Epithelial cell of esophagus (primary cell): ENCODE results near the gene ACCSL.

Experiments used
- DNase-seq: peaks from one replicate; pipeline ENCODE4 v3.0.0; 2010; ENCODE audit warnings: low read depth
- H3K4me3 ChIP-seq: 2 replicates; pipeline ENCODE4 v1.5.1; 2011; ENCODE audit warnings: mild to moderate bottlenecking, low read length, control low read depth
- TF ChIP-seq, protein P1 (sequence below): IDR thresholded peaks from 2 replicates; pipeline ENCODE4 v1.5.1; 2011; ENCODE audit warnings: low read depth, mild to moderate bottlenecking, low read length, control low read depth, inconsistent platforms; ENCODE audit not compliant: insufficient read depth; ENCODE audit errors: missing control alignments

ACCSL gene

DNA sequence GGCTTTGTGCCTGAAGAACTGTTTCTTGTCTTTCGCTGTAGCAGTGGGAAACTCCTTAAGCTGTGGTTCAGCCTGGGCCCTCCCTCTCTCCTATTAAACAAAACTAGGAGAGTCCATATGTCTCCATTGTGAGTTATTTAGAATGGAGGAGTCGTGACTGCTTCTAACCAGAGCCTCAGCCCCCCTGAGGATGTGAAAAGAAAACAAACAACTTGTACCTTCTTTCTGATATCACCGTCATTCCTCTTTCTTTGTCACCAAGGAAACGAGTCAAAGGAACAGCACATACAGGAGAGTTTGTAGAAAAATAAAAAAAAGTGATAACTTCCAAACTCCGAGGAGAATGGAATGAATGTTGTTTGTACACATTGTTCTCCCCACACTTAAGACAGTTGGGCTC is 36.1 kb downstream of the ACCSL start:
- TF ChIP-seq, protein P1, sequence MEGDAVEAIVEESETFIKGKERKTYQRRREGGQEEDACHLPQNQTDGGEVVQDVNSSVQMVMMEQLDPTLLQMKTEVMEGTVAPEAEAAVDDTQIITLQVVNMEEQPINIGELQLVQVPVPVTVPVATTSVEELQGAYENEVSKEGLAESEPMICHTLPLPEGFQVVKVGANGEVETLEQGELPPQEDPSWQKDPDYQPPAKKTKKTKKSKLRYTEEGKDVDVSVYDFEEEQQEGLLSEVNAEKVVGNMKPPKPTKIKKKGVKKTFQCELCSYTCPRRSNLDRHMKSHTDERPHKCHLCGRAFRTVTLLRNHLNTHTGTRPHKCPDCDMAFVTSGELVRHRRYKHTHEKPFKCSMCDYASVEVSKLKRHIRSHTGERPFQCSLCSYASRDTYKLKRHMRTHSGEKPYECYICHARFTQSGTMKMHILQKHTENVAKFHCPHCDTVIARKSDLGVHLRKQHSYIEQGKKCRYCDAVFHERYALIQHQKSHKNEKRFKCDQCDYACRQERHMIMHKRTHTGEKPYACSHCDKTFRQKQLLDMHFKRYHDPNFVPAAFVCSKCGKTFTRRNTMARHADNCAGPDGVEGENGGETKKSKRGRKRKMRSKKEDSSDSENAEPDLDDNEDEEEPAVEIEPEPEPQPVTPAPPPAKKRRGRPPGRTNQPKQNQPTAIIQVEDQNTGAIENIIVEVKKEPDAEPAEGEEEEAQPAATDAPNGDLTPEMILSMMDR = no peak
- no peak overlapping the region for H3K4me3 ChIP-seq
- no peak for DNase-seq

DNA sequence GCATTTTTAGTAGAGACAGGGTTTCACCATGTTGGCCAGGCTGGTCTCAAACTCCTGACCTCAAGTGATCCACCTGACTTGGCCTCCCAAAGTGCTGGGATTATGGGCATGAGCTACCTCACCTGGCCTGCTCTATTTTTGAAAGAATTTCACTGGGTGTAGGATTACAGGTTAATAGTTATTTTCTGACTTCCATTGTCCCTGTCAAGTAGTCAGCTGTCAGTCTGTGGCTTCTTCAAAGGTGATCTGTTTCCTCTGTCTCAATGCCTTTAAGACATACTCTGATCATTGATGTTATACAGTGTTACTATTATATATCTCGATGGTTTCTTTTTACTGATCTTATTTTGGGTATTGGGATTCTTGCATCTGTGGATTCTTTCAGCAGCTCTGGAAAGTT is 37.5 kb downstream of the ACCSL start:
- H3K4me3 ChIP-seq = no peak overlapping the region
- DNase-seq = no peak
- TF ChIP-seq, protein P1 = no peak

DNA sequence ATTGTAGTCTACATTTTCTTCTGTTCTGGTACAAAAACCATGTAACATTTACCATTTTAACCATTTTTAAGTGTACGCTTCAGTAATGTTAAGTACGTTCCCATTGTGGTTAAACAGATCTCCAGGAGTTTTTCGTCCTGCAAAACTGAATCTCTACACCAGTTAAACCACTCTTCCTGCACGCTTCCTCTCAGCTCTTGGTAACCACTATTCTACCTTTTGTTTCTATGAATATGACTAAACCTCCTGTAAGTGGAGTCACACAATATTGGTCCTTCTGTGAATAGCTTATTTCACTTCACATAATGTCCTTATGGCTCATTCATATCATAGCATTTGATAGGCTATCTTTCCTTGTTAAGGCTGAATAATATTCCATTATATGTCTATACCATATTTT is 40.6 kb downstream of the ACCSL start:
- TF ChIP-seq, protein P1 = no peak
- no peak for DNase-seq
- no peak overlapping the region for H3K4me3 ChIP-seq

DNA sequence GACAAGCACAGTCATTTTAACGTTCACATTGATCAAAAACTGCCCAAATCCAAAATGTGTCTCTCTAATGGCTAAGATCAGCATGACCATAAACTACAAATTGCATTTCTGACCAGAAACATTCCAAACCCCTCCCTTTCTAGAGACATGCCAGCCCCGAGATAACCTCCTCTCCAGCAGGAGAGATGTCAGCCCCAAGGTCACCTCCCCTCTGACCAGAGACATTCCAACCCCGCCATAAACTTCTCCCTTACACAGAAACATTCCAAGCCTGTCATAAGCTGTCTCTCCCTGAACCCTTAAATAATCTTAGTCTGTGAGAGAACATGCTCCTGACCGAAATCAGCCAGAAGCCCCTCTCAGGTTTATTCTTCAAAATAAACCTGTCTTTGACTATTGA is 41.1 kb downstream of the ACCSL start:
- TF ChIP-seq, protein P1 = no peak
- H3K4me3 ChIP-seq = no peak overlapping the region
- no peak for DNase-seq

DNA sequence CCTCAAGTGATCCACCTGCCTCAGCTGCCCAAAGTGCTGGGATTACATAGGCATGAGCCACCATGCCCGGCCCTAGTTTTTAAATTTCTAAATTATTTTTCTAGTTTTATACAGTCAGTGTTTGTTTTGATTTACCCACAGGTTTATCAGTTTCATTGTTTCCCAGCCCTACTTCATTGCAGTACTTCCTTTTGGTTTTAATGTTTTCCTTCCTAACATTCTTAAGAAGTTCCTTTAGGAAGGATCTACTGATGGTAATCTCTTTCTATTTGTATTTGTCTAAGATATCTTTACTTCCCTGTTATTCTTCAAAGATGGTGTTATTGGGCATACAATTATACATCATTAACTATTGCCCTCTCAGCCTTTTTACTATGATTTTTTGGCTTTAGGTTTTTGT is 42.8 kb downstream of the ACCSL start:
- TF ChIP-seq, protein P1 = no peak
- no peak overlapping the region for H3K4me3 ChIP-seq
- DNase-seq = no peak

DNA sequence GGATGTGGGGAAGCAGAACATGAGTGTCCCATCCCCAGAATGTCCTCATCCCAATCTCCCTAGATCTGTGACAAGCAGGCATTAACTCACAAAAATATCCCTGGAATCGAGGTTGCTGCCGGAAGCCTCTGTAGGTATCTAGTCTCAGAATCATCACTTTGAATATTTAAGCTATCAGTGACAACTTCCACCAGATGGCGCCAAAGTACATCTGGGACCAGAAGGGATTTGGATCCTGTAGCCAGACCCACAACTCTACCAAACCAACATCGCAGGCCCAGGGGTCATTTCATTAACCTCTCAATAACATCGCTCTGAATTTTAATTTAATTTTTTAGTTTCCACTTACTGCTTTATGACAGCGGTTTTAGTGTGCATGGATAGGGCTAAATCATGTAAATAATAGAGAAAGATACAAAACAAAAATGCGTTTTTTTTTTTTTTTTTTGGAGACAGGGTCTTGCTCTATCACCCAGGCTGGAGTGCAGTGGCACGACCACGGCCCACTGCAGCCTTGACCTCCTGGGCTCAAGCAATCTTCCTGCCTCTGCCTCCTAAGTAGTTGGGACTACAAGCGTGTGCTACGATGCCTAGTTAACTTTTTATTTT is 46.6 kb downstream of the ACCSL start:
- TF ChIP-seq, protein P1 = peak; percentile 80
- DNase-seq = peak; percentile 88

More for the DNA sequence above, 46.6 kb downstream of the ACCSL start:
- H3K4me3 ChIP-seq = no peak overlapping the region
